Activated CD8-positive, alpha-beta memory T cell treated with anti-CD3 and anti-CD28 coated beads for 4 hours (primary cell): ENCODE results near the gene SV2B.

Experiments
- DNase-seq, 2 donors: peaks; one replicate each; pipeline ENCODE4 v3.0.0-alpha.2; 2020; ENCODE audit warnings: low read depth in 2 of 2

Gene SV2B

GRCh38 chr15:91192285-91192684, 92.2 kb downstream of the SV2B start:
- no peak for DNase-seq

- DNase-seq = no peak
These were observed 92.8 kb downstream of the SV2B start for GRCh38 chr15:91192690-91193377.

- no peak for DNase-seq
These were observed 93.3 kb downstream of the SV2B start for GRCh38 chr15:91193378-91193720.

- DNase-seq = no peak
These were observed 96.1 kb downstream of the SV2B start for GRCh38 chr15:91196127-91196526.

- DNase-seq = no peak
These were observed 96.7 kb downstream of the SV2B start for GRCh38 chr15:91196768-91197167.

- no peak for DNase-seq
These were observed 99.5 kb downstream of the SV2B start for GRCh38 chr15:91199511-91199910.

GRCh38 chr15:91200101-91200754, 100.2 kb downstream of the SV2B start:
- DNase-seq = no peak

- no peak for DNase-seq
These were observed 102.5 kb downstream of the SV2B start for GRCh38 chr15:91202510-91203102.

- no peak for DNase-seq
These were observed 103.7 kb downstream of the SV2B start for GRCh38 chr15:91203619-91204203.

GRCh38 chr15:91208371-91208770, 108.3 kb downstream of the SV2B start:
- DNase-seq = no peak

GRCh38 chr15:91209318-91209717, 109.3 kb downstream of the SV2B start:
- DNase-seq = no peak

GRCh38 chr15:91209726-91210125, 109.7 kb downstream of the SV2B start:
- DNase-seq = no peak

GRCh38 chr15:91214675-91215590, 114.9 kb downstream of the SV2B start:
- DNase-seq = no peak

- DNase-seq = no peak
These were observed 115.9 kb downstream of the SV2B start for GRCh38 chr15:91216000-91216399.

GRCh38 chr15:91219206-91219605, 119.1 kb downstream of the SV2B start:
- no peak for DNase-seq

GRCh38 chr15:91222052-91222451, 122.0 kb downstream of the SV2B start:
- no peak for DNase-seq

GRCh38 chr15:91223863-91224262, 123.8 kb downstream of the SV2B start:
- DNase-seq = no peak

GRCh38 chr15:91224755-91225380, 124.8 kb downstream of the SV2B start:
- DNase-seq = no peak

GRCh38 chr15:91225741-91226140, 125.7 kb downstream of the SV2B start:
- no peak for DNase-seq

- no peak for DNase-seq
These were observed 127.1 kb downstream of the SV2B start for GRCh38 chr15:91227117-91227516.

GRCh38 chr15:91227766-91228165, 127.7 kb downstream of the SV2B start:
- DNase-seq = no peak
